DMS153 treated with DMSO at 0.1 percent for 48 hours (cell line): ENCODE data around the gene ERBIN.

ENCODE experiments used
- DNase-seq: peaks from one replicate; lab custom pipeline; 2025; ENCODE audit not compliant: unreplicated experiment; lab: John Stamatoyannopoulos, UW

ERBIN gene

GRCh38 chr5:66122379-66123034 is 196.1 kb downstream of the ERBIN start:
- no peak for DNase-seq

- DNase-seq = no peak
Measured at GRCh38 chr5:66129144-66129543, 202.8 kb downstream of the ERBIN start.

GRCh38 chr5:66130493-66130892 is 204.1 kb downstream of the ERBIN start:
- no peak for DNase-seq
